Body of pancreas (tissue), 4 donors: ENCODE results near the gene SLC25A15.

Experiments used
- CTCF ChIP-seq, 7 experiments: fragments of 450-650 bp in 4 of 7; fragments of 200-600 bp in 3 of 7; sonication (generic) in 3 of 7; IDR thresholded peaks; one replicate each; pipeline ENCODE4 v1.5.1; 2016 to 2019; ENCODE audit warnings: antibody characterized with exemption in 7 of 7
- POLR2A ChIP-seq, 3 donors: fragments of 450-650 bp; IDR thresholded peaks; one replicate each; pipeline ENCODE4 v1.6.1; 2016; ENCODE audit warnings: antibody characterized with exemption in 3 of 3, mild to moderate bottlenecking in 2 of 3

- TF ChIP-seq POLR2A (IDR thresholded peaks at IDR 0.05): no peak
- TF ChIP-seq CTCF (IDR thresholded peaks at IDR 0.05): no peak
These were observed 29.5 kb downstream of the SLC25A15 start for GRCh38 chr13:40818926-40819325.
